K562 (cell line): ENCODE measurements around the gene DOCK1.

Experiments
- C11orf30 ChIP-seq: fragments of 450-650 bp; IDR thresholded peaks from 2 replicates; pipeline ENCODE4 v1.6.1; 2016; ENCODE audit warnings: low read depth, mild to moderate bottlenecking
- E2F3 ChIP-seq: fragments of 250-450 bp; sonication (Bioruptor Pico); IDR thresholded peaks from 2 replicates; pipeline ENCODE4 v1.4.0; 2020; ENCODE audit warnings: mild to moderate bottlenecking

DNA sequence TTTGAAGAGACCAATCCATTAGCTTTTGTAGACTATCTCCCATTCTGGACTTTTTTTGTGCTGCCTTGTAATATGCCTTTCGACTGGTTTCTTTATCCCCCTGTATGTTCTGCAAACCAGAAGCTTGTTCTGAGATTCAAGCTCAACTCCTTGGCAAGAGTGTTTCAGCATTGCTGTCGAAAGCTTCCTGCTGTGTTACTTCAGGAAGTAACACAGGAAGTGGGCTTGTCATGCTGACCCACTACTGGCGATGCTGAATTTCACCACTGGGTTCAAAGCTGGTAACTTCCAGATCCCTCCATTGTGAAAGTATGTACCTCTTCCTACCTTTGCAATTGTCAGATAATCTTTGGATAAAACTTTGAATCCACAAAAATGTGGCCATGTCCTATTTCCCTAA is 349.0 kb downstream of the DOCK1 start:
- TF ChIP-seq E2F3 (CRISPR knock-in tag) = no peak
- TF ChIP-seq C11orf30 = no peak
